GM19328 (cell line): Measurements from ENCODE around the gene FRMPD1.

Experiments
- ATAC-seq: cut with Tn5 transposase; IDR thresholded peaks from one replicate; pipeline ENCODE4 v1.9.1; 2021; ENCODE audit warnings: mild to moderate bottlenecking, moderate library complexity; ENCODE audit not compliant: unreplicated experiment

The FRMPD1 gene

DNA sequence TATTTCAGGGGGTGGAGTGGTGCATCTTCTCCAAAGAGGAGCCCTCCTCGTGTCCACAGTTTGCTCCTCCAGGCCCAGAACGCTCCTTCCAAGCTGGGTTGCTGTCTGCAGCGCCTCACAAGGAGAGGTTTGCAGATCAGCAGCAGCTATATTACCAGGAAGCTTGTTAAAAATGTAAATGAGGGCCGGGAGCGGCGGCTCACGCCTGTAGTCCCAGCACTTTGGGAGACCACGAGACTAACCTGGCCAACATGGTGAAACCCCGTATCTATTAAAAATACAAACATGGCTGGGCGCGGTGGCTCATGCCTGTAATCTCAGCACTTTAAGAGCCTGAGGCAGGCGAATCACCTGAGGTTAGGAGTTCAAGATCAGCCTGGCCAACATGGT, 25.0 kb upstream of the FRMPD1 start:
- no peak for ATAC-seq

DNA sequence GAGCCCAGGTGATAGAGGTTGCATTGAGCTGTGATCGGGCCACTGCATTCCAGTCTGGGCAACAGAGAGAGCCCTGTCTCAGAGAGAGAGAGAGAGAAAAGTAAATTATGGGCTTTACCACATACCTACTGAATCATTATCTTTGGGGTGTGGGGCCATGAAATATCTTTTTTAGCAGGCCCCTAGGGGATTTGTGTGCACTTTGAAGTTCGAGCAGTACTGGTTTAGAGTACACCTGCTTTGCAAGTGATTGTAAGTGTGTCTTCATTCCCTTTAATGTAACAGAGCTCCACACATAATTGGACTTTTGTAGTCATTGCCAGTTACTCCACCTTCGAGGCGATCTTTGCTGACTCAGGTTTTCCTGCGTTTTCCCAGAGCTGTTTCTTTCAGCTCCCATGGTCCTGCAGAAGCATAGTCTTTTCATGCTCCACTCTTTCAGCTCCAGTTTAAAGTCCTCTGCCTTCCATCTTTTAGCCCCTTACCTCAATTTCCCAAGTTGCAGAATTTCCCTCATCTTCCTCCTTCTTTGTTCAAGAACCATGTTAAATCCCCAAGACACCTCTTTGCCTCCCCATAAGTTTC, 24.0 kb upstream of the FRMPD1 start:
- ATAC-seq = no peak

DNA sequence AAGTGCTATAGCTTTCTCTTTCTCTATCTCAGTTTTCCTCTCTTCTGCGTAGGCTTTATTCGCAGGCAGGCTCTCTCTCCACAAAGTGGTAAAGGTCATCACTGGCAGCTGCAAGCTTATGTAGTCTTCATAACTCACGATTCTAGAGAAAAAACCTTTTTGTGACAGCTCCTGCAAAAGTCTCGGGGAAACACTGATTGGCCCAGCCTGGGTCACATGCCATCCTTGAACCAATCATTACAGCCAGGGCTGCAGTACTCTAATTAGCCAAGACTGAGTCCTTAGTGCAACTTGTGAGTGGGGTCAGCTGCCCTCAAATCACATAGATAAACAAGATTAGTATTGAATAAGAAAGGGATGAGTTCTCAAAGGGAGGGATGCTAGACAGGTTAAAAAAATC, 18.3 kb upstream of the FRMPD1 start:
- no peak for ATAC-seq

DNA sequence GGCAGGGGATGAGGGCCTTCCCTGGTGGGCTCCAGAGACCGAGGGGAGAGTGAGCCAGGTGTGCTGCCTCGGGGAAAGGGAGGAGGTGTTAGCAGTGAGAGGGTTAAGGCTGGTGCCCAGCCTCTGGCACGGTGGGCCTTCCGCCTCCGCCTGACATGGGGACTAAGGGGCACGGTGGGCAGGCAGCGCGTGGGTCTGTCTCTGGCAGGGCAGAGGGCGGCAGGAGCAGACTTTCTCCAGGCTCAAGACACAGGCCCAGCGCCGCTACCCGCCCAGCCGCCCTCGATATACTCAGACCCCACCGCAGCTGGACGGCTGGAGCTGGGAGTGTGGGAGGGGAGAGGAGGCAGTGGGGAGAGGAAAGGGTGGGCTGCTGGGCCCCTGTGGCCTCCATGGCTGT, 14.9 kb upstream of the FRMPD1 start:
- no peak for ATAC-seq

DNA sequence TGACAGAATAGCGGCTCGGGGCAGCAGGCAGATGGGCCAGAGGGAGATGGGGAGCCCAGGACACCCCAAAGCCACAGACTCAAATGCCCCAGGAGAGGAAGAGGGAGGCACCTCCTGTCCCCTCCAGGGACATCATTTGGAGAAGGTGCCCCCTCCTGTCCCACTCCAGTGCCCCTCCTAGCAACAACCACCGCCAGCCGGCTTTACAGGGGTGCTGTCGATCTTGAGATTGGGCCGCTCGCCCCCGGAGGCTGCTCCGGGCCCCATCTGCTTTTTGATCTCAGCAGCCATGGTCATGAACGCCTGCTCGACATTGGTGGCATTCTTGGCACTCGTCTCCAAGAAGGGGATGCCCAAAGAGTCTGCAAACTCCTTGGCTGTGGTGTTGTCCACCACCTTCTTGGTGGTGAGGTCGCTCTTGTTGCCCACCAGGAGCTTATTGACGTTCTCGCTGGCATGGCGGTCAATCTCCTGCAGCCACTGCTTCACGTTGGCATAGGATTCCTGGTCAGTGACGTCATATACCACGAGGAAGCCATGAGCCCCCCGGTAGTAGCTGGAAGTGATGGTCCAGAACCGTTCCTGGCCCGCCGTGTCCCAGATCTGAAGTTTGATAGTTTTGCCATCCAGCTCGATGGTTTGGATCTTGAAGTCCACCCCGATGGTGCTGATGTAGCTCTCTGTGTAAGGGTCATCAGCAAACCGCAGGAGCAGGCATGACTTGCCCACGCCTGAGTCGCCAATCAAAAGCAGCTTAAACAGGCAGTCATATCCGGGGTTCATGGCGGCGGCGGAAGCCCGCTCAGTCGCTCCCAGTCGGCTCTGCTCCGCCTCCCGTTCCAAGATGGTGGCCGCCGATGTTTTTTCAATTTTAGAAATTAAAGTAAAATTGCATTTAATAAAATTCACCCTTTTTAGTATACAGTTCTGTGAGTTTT, 14.0 kb upstream of the FRMPD1 start:
- no peak for ATAC-seq

DNA sequence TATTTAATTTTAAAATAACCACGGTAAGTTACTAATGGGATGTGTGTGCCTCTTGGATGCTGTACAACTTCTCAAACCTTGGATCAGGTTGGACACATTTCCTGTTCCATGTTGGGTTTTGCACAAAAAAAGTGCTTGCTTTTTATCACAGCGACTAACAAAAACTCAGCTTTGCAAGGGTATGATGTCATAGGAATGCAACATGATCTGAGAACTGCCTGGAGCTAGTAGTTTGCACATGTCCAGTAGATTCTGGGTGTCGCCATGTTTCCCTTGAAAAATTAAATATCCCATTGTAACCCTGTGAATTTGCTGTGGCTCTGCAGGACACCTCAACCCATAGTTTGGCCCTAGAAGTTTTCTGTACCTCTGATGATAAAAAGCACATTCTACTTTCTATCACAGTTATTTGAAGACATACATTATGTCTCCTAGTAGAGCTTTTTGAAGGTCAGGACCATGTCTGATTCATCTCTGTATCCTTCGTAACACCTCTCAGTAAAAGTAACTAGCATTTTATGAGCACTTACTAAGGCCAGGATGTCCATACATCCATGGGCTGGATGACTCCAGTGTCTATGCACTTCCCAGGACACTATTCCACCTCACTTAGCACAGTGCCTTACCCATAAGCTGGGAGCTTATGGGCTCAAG, 11.5 kb upstream of the FRMPD1 start:
- ATAC-seq = no peak

DNA sequence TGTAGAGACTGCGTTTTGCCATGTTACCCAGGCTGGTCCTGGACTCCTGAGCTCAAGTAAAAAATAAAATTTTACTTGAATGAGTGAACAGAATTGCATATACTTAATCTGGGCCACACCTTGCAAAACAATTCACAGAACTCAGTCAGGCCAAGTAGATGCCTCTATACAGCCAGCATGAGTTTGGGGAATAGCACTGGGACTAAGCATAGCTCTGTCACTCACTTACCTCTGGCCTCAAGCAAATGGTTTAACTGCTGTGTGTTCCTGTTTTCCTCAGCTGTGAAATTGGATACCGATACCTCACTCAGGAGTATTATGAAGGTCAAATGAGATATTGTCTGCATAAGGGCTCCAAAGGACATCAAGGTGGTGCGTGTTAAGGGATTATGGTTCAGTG, 10.9 kb upstream of the FRMPD1 start:
- ATAC-seq = no peak

DNA sequence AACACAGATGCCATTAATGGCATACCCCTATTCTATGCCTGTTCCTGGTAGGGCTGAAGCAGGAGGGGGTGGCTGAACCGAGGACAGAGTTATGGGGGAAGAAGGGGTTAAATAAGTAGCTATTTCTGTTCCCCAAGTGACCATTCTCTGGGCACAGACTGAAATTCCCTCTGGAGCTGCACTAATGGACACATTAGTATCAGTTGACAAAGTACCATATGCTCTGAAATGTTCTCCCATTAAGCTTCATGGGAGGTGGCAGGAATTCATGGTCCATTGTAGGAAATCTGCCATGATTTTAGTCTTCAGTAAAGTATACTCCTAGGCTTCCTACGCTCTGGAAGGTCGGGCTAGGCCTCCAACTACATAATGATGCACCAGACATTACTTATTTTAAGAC, 10.5 kb upstream of the FRMPD1 start:
- no peak for ATAC-seq

DNA sequence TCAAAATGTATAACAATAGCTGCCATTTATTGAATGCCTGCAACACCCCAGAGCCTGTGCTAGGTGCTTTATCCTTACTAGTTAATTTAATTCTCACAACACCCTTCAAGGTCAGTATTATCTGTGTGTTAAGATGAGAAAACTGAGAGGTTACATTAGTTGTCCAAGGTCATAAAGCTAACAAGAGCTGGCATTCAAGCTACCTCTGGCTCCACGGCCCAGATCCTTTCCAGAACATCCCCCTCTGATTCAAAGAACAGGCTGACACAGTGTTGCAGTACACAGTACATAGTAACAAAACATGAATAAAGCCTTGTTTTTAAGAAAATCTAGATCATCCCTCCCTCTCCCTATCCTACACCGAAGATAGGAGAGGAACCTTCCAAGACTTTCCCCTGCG, 9.4 kb upstream of the FRMPD1 start:
- no peak for ATAC-seq

DNA sequence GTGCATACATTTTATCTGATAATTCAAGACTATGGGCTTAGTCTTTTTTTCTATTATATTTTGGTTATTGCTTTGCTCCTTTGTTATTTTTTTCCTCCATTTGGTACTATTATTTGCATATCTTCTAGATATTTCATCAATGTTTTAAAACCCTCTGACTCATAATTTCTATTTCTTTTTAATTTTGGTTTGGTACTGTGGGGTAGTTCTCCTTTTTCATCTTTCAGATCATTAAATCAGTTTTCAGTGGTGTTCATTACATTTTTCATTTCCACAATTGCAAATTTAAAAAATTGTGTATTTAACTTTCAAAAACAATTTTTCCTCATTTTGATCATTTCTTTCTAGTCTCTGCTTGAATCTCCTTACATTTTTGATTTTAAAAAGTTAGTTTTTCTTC, 7.5 kb upstream of the FRMPD1 start:
- no peak for ATAC-seq

DNA sequence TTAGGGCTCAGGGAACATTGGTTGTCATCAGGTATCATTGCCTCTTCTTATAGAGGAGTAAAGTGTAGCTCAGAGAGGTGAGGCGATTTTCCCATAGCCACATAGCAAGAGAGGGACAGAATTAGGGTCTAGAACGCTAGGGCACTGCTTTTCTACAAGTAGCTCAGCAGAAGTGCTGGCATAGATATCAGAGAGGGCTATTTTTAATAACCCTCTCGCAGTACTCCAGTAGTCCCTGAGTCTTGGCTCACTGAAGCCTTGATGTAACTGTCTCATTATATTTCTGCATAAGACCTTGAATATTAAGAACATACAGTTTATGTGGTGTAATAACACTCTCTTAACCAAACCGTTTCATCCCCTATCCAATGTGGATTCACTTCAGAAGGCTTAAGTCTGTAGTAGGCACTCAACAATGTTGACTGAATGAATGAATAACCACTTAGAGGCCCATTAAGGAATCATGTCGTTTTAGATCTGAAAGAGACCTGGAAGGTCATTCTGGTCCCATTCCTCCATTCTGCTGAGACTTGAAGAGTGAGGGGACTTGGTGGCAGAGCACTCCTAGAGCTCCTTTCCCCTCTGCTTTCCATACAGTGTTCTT, 4.7 kb upstream of the FRMPD1 start:
- no peak for ATAC-seq

DNA sequence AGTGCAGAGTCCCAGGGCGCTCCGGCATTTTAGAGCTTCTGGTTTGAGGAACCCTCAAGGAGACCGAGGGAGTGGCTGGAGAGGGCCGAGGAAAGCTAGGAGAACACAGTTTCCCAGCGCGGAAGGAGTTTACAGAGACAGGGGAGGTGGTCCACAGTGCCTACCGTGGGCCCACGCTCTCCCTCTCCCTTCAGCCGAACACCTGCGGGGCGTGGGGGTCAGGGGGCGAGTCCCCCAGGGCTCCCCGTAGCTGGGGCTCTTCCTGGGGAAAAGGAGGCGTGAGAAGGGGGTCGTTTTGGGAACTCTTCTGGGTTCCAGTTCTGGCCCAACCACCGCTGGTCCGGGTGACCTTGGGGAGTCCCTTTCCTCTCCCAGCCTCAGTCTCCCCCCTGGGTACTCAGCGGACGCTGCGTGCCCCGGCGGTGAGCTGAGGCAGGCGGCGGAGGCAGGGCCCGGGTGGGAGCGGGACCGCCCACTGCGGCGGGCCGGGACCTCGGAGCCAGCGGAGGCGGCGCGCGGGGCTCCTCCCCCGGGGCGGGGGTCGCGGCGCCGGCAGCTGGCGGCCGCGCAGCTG, 368 bp upstream of the FRMPD1 start:
- no peak for ATAC-seq

DNA sequence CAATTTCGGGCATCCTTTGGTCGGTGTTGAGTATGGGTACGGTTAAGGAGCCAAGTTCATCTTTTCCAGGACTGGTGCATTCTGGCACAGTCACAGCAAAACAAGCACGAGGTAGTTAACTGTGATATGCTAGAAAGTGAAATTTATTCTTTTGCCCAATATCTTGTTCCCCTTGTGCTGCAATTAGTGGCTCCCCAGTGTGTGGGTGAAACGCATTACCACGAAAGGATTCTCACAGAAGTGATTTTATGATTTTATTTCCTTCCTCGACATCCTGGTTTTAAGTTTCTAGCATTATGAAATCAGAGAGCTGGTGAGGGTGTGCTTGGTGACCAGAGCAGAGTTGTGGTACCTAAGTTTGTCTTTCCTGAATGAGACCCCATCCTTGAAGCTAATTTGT, 1.5 kb downstream of the FRMPD1 start:
- no peak for ATAC-seq

DNA sequence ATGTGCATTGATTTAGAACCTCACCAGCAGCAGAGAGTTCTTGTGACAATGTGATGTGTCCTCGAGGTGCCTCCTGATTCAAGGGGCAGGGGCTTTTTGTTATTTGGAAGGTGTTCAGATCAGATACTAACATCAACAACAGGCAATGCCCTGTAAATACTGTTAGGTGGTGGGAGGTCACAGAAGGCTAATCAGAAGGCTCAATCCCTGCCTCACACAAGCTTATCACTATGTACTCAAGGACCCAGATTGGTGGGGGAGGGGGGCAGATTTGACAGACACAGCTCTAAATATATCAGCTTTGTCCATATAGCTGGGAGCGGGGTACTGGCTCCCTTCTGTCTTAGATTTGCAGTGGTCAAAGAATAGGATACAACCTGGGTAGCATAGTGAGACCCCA, 2.6 kb downstream of the FRMPD1 start:
- ATAC-seq = no peak

DNA sequence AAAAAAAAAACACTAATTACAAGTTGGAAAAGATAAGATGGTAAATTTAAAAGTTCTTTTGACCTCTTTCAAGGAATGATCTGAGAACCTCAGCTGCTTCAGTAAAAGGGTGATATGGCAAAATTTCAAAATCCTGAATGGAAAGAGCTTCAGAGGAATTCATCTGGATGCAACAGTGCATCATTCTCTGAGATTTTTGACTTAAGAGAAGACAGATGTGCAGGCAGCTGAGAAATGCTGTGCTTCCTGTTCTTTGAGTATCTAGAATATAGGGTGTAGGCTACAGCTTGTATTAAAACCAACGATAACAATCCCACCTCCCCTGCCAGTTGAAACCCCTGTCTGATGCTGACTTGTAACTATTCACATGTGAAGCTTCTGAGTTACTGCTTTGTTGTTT, 6.2 kb downstream of the FRMPD1 start:
- no peak for ATAC-seq

DNA sequence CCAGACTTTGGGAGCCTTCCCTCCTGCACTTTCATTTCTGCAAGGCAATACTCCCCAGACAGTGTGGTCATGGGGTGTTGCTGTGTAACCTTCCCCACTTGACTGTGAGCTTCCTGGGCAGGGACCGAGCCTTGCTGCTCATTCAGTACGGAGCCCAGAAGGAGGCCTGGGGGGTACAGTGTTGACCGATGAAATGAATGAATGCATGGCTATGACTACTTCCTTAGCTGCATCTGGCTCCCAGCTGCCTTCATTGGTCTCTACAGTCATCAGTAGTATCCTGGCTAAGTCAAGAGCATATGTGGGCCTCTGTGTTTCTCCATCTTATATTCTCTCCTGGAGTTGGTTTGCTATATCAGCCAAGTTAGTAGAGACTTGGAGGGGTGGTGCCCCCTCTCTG, 9.9 kb downstream of the FRMPD1 start:
- no peak for ATAC-seq

DNA sequence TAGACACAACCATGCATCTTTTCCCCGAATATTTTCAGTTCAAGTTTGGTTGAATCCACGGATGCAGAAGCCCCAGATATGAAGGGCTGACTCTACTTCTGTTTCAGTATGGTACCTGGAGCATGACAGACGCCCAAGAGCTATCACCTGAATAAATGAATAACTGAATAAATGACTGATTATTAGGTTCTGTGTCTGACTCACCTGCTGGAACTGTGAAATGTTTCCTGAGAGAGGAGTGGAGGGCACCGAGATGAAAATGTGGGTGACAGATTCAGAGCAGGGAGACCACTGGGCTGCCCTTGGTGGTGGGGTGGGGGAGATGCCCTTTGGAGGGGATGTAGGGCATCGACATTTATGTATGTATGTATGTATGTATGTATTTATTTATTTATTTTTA, 13.2 kb downstream of the FRMPD1 start:
- no peak for ATAC-seq

DNA sequence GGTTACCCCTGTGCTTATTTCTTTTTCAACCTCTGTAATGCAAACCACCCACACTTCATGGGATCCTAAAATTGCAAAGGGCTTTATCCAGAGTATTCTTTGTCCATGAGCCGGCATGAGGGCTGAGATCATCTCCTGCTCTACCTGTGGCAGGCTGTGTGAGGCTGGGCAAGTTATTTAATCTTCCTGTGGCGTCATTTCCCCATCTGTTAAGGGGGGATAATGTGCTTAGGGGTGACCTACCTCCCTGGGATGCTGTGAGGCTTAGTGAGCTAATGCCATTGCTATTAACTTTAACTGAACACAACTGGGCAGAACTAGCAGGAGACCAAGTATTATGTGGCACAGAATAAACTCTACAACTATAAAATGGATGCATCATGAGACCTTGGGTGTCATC, 17.0 kb downstream of the FRMPD1 start:
- ATAC-seq = no peak

DNA sequence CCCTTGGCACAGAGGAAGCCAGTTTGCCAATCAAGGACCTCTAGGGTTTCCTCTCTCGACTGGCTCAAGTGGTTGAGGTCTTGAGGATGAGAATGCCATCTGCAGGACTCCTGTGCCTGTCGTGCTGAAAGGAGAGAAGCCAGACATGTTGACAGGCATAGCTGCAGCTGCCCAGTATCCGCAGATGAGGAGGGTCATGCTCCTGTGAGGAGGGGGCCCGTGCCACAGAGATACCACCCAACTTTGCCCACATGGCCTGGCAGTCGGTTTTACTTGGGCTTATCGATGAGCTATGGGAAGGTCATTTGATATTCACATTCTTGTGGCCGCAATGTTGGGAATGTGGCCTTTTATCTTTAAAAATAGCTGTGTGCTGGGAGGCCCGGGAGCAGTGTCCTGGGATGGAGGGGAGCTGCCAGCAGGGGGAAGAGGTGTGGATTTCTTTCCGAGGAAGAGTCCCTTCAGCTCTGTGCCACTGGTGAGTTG, 17.4 kb downstream of the FRMPD1 start:
- no peak for ATAC-seq

DNA sequence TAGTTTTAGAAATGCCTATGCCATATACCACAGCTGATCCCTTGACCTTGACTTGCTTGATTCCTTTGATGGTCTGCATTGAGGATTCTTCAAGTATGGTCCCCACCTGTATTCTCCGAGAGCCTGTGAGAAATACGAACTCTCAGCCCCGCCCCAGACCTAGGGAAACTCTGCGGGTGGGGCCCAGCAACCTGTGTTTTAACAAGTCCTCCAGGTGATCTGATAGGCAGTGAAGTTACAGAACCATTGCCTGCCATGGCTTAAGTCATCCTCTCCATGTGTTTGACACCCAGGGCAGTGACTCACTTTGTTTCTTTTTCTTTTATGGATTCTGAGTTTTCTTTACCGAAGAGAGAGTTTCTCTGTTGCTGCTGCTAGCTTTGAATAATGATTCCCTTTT, 18.5 kb downstream of the FRMPD1 start:
- no peak for ATAC-seq

DNA sequence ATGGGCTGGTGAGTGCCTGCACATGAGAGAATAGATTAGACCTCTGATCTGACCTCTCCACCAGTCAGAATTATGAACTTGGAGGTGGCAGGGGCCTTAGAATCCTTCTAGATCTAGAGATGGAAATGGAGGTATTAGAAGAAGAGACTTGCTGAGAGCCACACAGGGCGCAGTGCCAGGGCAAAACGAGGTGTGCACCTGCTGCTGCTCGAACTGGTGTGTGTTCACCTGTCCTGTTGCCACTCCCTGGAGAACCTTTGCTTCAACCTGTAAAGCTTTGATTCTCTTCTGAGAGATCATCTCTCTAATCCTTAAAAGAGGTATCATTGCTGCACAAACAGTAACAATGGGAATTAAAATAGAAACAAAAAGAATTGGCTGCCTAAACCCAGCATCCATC, 24.9 kb downstream of the FRMPD1 start:
- ATAC-seq = no peak
